Measurements from ENCODE around the gene UCP3.

DNA sequence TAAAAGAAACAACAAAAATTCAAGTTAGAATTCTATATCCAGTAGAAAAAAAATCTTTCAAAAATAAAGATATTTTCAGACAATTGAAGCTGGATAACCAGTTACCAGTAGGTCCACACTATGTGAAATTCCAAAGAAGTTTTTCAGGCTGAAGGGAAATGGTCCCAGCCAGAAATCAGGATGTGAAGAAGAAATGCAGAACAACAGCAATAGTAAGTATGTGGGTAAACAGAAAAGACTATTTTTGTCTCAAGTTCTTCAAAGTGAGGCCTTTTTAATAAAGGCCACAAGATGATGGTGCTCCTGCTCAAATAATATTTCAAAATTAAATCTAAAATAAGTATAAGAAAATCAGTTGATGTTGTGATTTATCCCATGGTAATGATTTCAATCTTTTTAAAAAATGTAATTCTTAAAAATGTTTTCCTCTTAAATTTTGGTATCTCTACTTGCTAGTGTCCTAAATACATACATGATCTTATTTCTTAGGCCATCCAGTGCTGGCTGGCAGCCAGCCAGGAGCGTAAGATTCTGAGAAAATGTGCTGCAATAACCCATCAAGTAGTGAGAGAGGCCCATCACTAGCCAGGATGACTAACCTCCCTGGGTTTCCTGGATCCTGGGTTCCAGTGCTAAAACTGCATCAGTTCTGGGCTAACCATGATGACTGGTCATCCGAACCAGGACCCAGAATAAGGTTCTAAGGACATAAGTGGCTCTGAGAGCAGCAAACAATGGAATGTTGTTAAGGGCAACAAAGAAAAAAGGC, 15.6 kb upstream of the UCP3 start:
- TF ChIP-seq EZH2phosphoT487 (IDR thresholded peaks at IDR 0.05; ENCODE audit: borderline replicate concordance, low read length), result no peak
- TF ChIP-seq, protein P1, sequence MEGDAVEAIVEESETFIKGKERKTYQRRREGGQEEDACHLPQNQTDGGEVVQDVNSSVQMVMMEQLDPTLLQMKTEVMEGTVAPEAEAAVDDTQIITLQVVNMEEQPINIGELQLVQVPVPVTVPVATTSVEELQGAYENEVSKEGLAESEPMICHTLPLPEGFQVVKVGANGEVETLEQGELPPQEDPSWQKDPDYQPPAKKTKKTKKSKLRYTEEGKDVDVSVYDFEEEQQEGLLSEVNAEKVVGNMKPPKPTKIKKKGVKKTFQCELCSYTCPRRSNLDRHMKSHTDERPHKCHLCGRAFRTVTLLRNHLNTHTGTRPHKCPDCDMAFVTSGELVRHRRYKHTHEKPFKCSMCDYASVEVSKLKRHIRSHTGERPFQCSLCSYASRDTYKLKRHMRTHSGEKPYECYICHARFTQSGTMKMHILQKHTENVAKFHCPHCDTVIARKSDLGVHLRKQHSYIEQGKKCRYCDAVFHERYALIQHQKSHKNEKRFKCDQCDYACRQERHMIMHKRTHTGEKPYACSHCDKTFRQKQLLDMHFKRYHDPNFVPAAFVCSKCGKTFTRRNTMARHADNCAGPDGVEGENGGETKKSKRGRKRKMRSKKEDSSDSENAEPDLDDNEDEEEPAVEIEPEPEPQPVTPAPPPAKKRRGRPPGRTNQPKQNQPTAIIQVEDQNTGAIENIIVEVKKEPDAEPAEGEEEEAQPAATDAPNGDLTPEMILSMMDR (conservative IDR thresholded peaks at IDR 0.05; ENCODE audit: low read depth, low read length), result no peak

Measured in PC-3 (cell line).